Measurements from ENCODE around the gene DBNDD1. TPM values are rescaled to one million over a fixed set of nuclear protein-coding genes. Genes with fewer than 3 reads are reported as not detected.

DBNDD1 gene
- total RNA-seq, 1 experiment from 2014 or later, result 75.0 TPM

DNA sequence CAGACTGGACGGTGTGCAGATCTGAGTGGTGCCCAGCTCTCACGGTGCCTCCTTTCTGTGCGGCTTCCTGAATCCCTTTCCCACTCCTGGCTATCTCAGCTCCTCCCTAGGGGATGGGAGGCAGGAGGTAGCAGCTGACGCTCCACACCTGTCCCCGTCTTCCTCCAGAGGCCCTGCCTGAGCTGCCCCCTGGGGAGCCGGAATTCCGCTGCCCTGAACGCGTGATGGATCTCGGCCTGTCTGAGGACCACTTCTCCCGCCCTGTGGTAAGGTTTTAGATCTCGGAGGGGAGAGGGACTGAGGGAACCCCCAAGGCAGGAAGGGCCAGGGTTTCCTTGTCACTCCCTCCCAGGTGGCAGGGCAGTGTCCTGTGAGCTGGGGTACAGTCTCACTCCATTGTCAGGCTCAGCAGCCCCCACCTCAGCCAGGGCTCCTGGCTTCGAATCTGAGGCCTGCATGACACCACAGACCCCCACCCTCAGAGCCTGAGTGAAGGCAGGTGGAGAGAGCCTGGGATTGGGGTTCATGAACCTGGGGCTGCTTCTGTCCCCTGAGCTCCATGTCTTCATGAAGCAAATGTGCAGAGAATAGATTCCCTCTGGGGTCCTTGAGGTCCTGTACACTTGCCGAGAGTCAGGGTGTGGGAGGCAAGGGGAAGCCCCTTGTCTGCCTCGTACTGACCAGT, 64.1 kb downstream of the DBNDD1 start:
- peaks cover 3% of the 10 kb centered on the region for H3K27me3 Mint-ChIP-seq (ENCODE audit: low read depth)
- ATAC-seq (no peak), DNase-seq (ENCODE audit: low spot score) (peak; percentile 42)
- H3K4me1 Mint-ChIP-seq, result peaks cover 2% of the 10 kb centered on the region
- ChIA-PET CTCF (no interaction called here), POLR2A (no interaction called here)
- H3K36me3 Mint-ChIP-seq, result peaks cover 22% of the 10 kb centered on the region
- H3K9me3 Mint-ChIP-seq, result peaks cover 3% of the 10 kb centered on the region; the same call in 1 of the 2 replicates
- no peak overlapping the region for H3K4me3 Mint-ChIP-seq
- H3K27ac Mint-ChIP-seq, result no peak overlapping the region
- TF ChIP-seq ETV6 (CRISPR knock-in tag; IDR thresholded peaks at IDR 0.05) (no peak), NR3C1 (CRISPR knock-in tag; conservative IDR thresholded peaks at IDR 0.05; ENCODE audit: low read depth) (no peak), TEAD4 (CRISPR knock-in tag; IDR thresholded peaks at IDR 0.05) (no peak), ZNF121 (CRISPR knock-in tag; IDR thresholded peaks at IDR 0.05) (no peak), NR1H2 (CRISPR knock-in tag; IDR thresholded peaks at IDR 0.05) (no peak)
- TF ChIP-seq, protein P1, sequence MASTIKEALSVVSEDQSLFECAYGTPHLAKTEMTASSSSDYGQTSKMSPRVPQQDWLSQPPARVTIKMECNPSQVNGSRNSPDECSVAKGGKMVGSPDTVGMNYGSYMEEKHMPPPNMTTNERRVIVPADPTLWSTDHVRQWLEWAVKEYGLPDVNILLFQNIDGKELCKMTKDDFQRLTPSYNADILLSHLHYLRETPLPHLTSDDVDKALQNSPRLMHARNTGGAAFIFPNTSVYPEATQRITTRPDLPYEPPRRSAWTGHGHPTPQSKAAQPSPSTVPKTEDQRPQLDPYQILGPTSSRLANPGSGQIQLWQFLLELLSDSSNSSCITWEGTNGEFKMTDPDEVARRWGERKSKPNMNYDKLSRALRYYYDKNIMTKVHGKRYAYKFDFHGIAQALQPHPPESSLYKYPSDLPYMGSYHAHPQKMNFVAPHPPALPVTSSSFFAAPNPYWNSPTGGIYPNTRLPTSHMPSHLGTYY (CRISPR knock-in tag; IDR thresholded peaks at IDR 0.05), result no peak
- TF ChIP-seq, protein P2, sequence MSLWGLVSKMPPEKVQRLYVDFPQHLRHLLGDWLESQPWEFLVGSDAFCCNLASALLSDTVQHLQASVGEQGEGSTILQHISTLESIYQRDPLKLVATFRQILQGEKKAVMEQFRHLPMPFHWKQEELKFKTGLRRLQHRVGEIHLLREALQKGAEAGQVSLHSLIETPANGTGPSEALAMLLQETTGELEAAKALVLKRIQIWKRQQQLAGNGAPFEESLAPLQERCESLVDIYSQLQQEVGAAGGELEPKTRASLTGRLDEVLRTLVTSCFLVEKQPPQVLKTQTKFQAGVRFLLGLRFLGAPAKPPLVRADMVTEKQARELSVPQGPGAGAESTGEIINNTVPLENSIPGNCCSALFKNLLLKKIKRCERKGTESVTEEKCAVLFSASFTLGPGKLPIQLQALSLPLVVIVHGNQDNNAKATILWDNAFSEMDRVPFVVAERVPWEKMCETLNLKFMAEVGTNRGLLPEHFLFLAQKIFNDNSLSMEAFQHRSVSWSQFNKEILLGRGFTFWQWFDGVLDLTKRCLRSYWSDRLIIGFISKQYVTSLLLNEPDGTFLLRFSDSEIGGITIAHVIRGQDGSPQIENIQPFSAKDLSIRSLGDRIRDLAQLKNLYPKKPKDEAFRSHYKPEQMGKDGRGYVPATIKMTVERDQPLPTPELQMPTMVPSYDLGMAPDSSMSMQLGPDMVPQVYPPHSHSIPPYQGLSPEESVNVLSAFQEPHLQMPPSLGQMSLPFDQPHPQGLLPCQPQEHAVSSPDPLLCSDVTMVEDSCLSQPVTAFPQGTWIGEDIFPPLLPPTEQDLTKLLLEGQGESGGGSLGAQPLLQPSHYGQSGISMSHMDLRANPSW (CRISPR knock-in tag; conservative IDR thresholded peaks at IDR 0.05; ENCODE audit: low read depth), result no peak
- TF ChIP-seq, protein P3, sequence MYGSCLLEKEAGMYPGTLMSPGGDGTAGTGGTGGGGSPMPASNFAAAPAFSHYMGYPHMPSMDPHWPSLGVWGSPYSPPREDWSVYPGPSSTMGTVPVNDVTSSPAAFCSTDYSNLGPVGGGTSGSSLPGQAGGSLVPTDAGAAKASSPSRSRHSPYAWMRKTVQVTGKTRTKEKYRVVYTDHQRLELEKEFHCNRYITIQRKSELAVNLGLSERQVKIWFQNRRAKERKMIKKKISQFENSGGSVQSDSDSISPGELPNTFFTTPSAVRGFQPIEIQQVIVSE (CRISPR knock-in tag; IDR thresholded peaks at IDR 0.05; ENCODE audit: borderline replicate concordance), result no peak
- TF ChIP-seq, protein P4, sequence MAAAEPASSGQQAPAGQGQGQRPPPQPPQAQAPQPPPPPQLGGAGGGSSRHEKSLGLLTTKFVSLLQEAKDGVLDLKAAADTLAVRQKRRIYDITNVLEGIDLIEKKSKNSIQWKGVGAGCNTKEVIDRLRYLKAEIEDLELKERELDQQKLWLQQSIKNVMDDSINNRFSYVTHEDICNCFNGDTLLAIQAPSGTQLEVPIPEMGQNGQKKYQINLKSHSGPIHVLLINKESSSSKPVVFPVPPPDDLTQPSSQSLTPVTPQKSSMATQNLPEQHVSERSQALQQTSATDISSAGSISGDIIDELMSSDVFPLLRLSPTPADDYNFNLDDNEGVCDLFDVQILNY (CRISPR knock-in tag; IDR thresholded peaks at IDR 0.05), result no peak
- TF ChIP-seq, protein P5, sequence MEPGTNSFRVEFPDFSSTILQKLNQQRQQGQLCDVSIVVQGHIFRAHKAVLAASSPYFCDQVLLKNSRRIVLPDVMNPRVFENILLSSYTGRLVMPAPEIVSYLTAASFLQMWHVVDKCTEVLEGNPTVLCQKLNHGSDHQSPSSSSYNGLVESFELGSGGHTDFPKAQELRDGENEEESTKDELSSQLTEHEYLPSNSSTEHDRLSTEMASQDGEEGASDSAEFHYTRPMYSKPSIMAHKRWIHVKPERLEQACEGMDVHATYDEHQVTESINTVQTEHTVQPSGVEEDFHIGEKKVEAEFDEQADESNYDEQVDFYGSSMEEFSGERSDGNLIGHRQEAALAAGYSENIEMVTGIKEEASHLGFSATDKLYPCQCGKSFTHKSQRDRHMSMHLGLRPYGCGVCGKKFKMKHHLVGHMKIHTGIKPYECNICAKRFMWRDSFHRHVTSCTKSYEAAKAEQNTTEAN (CRISPR knock-in tag; IDR thresholded peaks at IDR 0.05), result no peak

Other genes with a start within 250 kb of the DBNDD1 start
- 90.5 to 98.7 TPM (median 90.8 TPM) in 3 replicates for gene FANCA, start 202.8 kb downstream of the DBNDD1 start, total RNA-seq (2021)
- 19.7 to 21.1 TPM (median 20.5 TPM) in 3 replicates for gene SPIRE2, start 191.0 kb downstream of the DBNDD1 start, total RNA-seq (2021)
- gene TCF25, start 145.9 kb downstream of the DBNDD1 start, total RNA-seq (2021), result 113 to 155 TPM (median 127 TPM) in 3 replicates
- gene MC1R, start 100.6 kb downstream of the DBNDD1 start, total RNA-seq (2021), result 3.4 to 3.8 TPM (median 3.5 TPM) in 3 replicates
- gene TUBB3, start 96.1 kb downstream of the DBNDD1 start, total RNA-seq (2021), result 150 to 209 TPM (median 163 TPM) in 3 replicates
- gene DEF8, start 70.7 kb downstream of the DBNDD1 start, total RNA-seq (2021), result 64.5 to 64.7 TPM (median 64.6 TPM) in 3 replicates
- 0.07 TPM in 1 of 3 replicates, not detected in the others for gene PRDM7, start 57.9 kb upstream of the DBNDD1 start, total RNA-seq (2021)

Data from WTC11 (cell line).